Urinary bladder (tissue), 4 donors: ENCODE data around the gene NOL4L. TPM values are rescaled to one million over a fixed set of nuclear protein-coding genes. Genes with fewer than 3 reads are reported as not detected.

Experiments used
- DNase-seq: peaks from one replicate; pipeline ENCODE4 v3.0.0-alpha.2; 2015; ENCODE audit errors: extremely low spot score
- H3K27ac ChIP-seq: one replicate; pipeline ENCODE4 v1.5.1; 2013; ENCODE audit warnings: low read depth, mild to moderate bottlenecking, moderate library complexity
- H3K36me3 ChIP-seq: one replicate; pipeline ENCODE4 v1.6.1; 2013; ENCODE audit warnings: mild to moderate bottlenecking, moderate library complexity; ENCODE audit not compliant: insufficient read depth
- H3K4me1 ChIP-seq: one replicate; pipeline ENCODE4 v1.6.1; 2013; ENCODE audit warnings: mild to moderate bottlenecking, moderate library complexity; ENCODE audit not compliant: insufficient read depth
- H3K4me3 ChIP-seq: one replicate; pipeline ENCODE4 v1.5.1; 2013; ENCODE audit warnings: low read depth, low read length
- WGBS: extraction: QIAGEN DNeasy Blood & Tissue Kit; methylation state at CpG from one replicate; pipeline ENCODE4 v1.1.7; 2013; 5-methylcytosine and 5-hydroxymethylcytosine counted together
- polyA plus RNA-seq: library from polyadenylated mRNA; stranded (reverse); fragments of 200-250 nt; gene quantifications from one replicate; pipeline ENCODE4 v1.2.3, GENCODE V29; 2013
- total RNA-seq: library from RNA; depleted of rRNA; stranded (reverse); fragments of >200 nt; gene quantifications from one replicate; pipeline ENCODE4 v1.2.3, GENCODE V29; 2014
- donor health status: healthy with polysubstance abuse.
- donor health status: healthy.

Gene NOL4L
- total and polyA plus RNA-seq, 2 donors = 9.1 to 11.5 TPM

- H3K4me1 ChIP-seq = peaks cover 1% of the 10 kb centered on the region
- H3K27ac ChIP-seq = no peak overlapping the region
- H3K4me3 ChIP-seq = no peak overlapping the region
- DNase-seq = no peak
- no peaks in the 10 kb centered on the region for H3K36me3 ChIP-seq
- 66% methylated on average over 5 of the region's 5 CpGs for WGBS
These were observed 22.6 kb downstream of the NOL4L start for GRCh38 chr20:32562495-32562911.

GRCh38 chr20:32560989-32561830 lies 23.9 kb downstream of the NOL4L start:
- WGBS = 51% methylated on average over 27 of the region's 27 CpGs
- H3K27ac ChIP-seq = no peak overlapping the region

GRCh38 chr20:32560482-32560988 lies 24.6 kb downstream of the NOL4L start:
- H3K36me3 ChIP-seq = no peaks in the 10 kb centered on the region
- no peak overlapping the region for H3K4me3 ChIP-seq
- H3K27ac ChIP-seq = no peak overlapping the region
- DNase-seq = no peak
- H3K4me1 ChIP-seq = peaks cover 1% of the 10 kb centered on the region
- 77% methylated on average over 9 of the region's 9 CpGs for WGBS

More at GRCh38 chr20:32560989-32561830, 23.9 kb downstream of the NOL4L start:
- Histone ChIP-seq H3K36me3 (no peaks in the 10 kb centered on the region), H3K4me1 (peaks cover 1% of the 10 kb centered on the region), H3K4me3 (no peak overlapping the region)
- DNase-seq = no peak

GRCh38 chr20:32559753-32560380 lies 25.3 kb downstream of the NOL4L start:
- Histone ChIP-seq H3K36me3 (no peaks in the 10 kb centered on the region), H3K4me1 (peaks cover 1% of the 10 kb centered on the region), H3K4me3 (no peak overlapping the region), H3K27ac (no peak overlapping the region)
- DNase-seq = no peak
- WGBS = 80% methylated on average over 21 of the region's 21 CpGs

- no peak overlapping the region for H3K27ac ChIP-seq
- DNase-seq = no peak
- H3K36me3 ChIP-seq = no peaks in the 10 kb centered on the region
- no peak overlapping the region for H3K4me3 ChIP-seq
- peaks cover 1% of the 10 kb centered on the region for H3K4me1 ChIP-seq
- WGBS = 93% methylated on average over 7 of the region's 7 CpGs
These were observed 25.9 kb downstream of the NOL4L start for GRCh38 chr20:32559205-32559752.

GRCh38 chr20:32558526-32558925 lies 26.6 kb downstream of the NOL4L start:
- peaks cover 1% of the 10 kb centered on the region for H3K4me1 ChIP-seq
- H3K27ac ChIP-seq = no peak overlapping the region
- WGBS = 72% methylated on average over 13 of the region's 13 CpGs
- no peak for DNase-seq
- H3K36me3 ChIP-seq = no peaks in the 10 kb centered on the region
- H3K4me3 ChIP-seq = no peak overlapping the region

GRCh38 chr20:32557319-32557718 lies 27.8 kb downstream of the NOL4L start:
- H3K27ac ChIP-seq = no peak overlapping the region
- 77% methylated on average over 5 of the region's 5 CpGs for WGBS

GRCh38 chr20:32556312-32557184 lies 28.6 kb downstream of the NOL4L start:
- WGBS = 92% methylated on average over 20 of the region's 20 CpGs
- Histone ChIP-seq H3K36me3 (no peaks in the 10 kb centered on the region), H3K4me3 (no peak overlapping the region), H3K27ac (no peak overlapping the region), H3K4me1 (peaks cover 1% of the 10 kb centered on the region)
- DNase-seq = no peak

More at GRCh38 chr20:32557319-32557718, 27.8 kb downstream of the NOL4L start:
- no peak overlapping the region for H3K4me3 ChIP-seq
- H3K36me3 ChIP-seq = no peaks in the 10 kb centered on the region
- DNase-seq = no peak
- peaks cover 1% of the 10 kb centered on the region for H3K4me1 ChIP-seq

GRCh38 chr20:32555584-32555983 lies 29.5 kb downstream of the NOL4L start:
- DNase-seq = no peak

GRCh38 chr20:32554965-32555289 lies 30.2 kb downstream of the NOL4L start:
- Histone ChIP-seq H3K4me1 (no peaks in the 10 kb centered on the region), H3K4me3 (no peak overlapping the region), H3K36me3 (no peaks in the 10 kb centered on the region), H3K27ac (no peak overlapping the region)
- 97% methylated on average over 3 of the region's 3 CpGs for WGBS
- no peak for DNase-seq

More at GRCh38 chr20:32555584-32555983, 29.5 kb downstream of the NOL4L start:
- 93% methylated on average over 8 of the region's 8 CpGs for WGBS
- Histone ChIP-seq H3K4me3 (no peak overlapping the region), H3K27ac (no peak overlapping the region), H3K36me3 (no peaks in the 10 kb centered on the region), H3K4me1 (no peaks in the 10 kb centered on the region)

- H3K27ac ChIP-seq = no peak overlapping the region
- H3K4me1 ChIP-seq = no peaks in the 10 kb centered on the region
- no peak overlapping the region for H3K4me3 ChIP-seq
- H3K36me3 ChIP-seq = no peaks in the 10 kb centered on the region
- 93% methylated on average over 4 of the region's 4 CpGs for WGBS
- DNase-seq = no peak
These were observed 31.5 kb downstream of the NOL4L start for GRCh38 chr20:32553618-32554017.

- WGBS = 96% methylated on average over 2 of the region's 2 CpGs
- H3K4me3 ChIP-seq = no peak overlapping the region
- H3K4me1 ChIP-seq = no peaks in the 10 kb centered on the region
- no peaks in the 10 kb centered on the region for H3K36me3 ChIP-seq
- no peak overlapping the region for H3K27ac ChIP-seq
- DNase-seq = no peak
These were observed 33.4 kb downstream of the NOL4L start for GRCh38 chr20:32551693-32552092.

GRCh38 chr20:32549842-32550241 lies 35.3 kb downstream of the NOL4L start:
- 95% methylated on average over 2 of the region's 2 CpGs for WGBS
- H3K4me3 ChIP-seq = no peak overlapping the region
- no peak for DNase-seq
- no peaks in the 10 kb centered on the region for H3K36me3 ChIP-seq
- no peaks in the 10 kb centered on the region for H3K4me1 ChIP-seq
- H3K27ac ChIP-seq = no peak overlapping the region
